22Rv1 (cell line): ENCODE measurements around the gene DNAAF3.

Source experiments
- H3K27ac ChIP-seq: fragments of 450-650 bp; 2 replicates; pipeline ENCODE4 v1.5.1; 2017
- CTCF ChIP-seq: fragments of 450-650 bp; IDR thresholded peaks from 2 replicates; pipeline ENCODE4 v1.5.1; 2017; ENCODE audit warnings: mild to moderate bottlenecking
- ZFX ChIP-seq: fragments of 450-650 bp; IDR thresholded peaks from 2 replicates; pipeline ENCODE4 v1.6.1; 2017; ENCODE audit warnings: antibody characterized with exemption, borderline replicate concordance

DNAAF3 gene

GRCh38 chr19:55166530-55167268 is at the start of gene DNAAF3:
Gene DNAAF3, minus strand, starts transcription at chr19:55166613. Its CDS starts 200 bp downstream, at chr19:55166413.
- no peak for TF ChIP-seq ZFX
- TF ChIP-seq CTCF = no peak

GRCh38 chr19:55213547-55213946 is 47.1 kb upstream of the DNAAF3 start:
- TF ChIP-seq ZFX (no peak), CTCF (no peak)
- no peak overlapping the region for H3K27ac ChIP-seq

More at GRCh38 chr19:55166530-55167268, at the start of gene DNAAF3:
- peak within 1 kb of the TSS; percentile 91 for H3K27ac ChIP-seq

GRCh38 chr19:55212447-55212846 is 46.0 kb upstream of the DNAAF3 start:
- no peak overlapping the region for H3K27ac ChIP-seq
- no peak for TF ChIP-seq ZFX
- TF ChIP-seq CTCF = peak; percentile 41

- TF ChIP-seq ZFX (no peak), CTCF (no peak)
- peak overlapping the region; percentile 71 for H3K27ac ChIP-seq
Measured at GRCh38 chr19:55209693-55210472, 43.5 kb upstream of the DNAAF3 start.

GRCh38 chr19:55208880-55209692 is 42.7 kb upstream of the DNAAF3 start, which contains the start of gene PTPRH:
Gene PTPRH, minus strand, starts transcription at chr19:55209501. Its CDS starts 68 bp downstream, at chr19:55209433.
- TF ChIP-seq ZFX = no peak
- TF ChIP-seq CTCF = no peak

GRCh38 chr19:55206664-55207500 is 40.5 kb upstream of the DNAAF3 start:
- H3K27ac ChIP-seq = no peak overlapping the region
- TF ChIP-seq CTCF (no peak), ZFX (no peak)

More at GRCh38 chr19:55208880-55209692, 42.7 kb upstream of the DNAAF3 start, which contains the start of gene PTPRH:
- peak within 1 kb of the TSS; percentile 71 for H3K27ac ChIP-seq
